IMR-90 (cell line): ENCODE measurements around the gene USP9X. TPM values are rescaled to one million over a fixed set of nuclear protein-coding genes. Genes with fewer than 3 reads are reported as not detected.

ENCODE experiments used
- ATAC-seq: fragments of 200-7000 bp; cut with Tn5 transposase; 2 replicates; pipeline ENCODE4 v1.9.1; 2020; ENCODE audit warnings: low read depth, mild to moderate bottlenecking, moderate library complexity
- BruUV-seq: library from RNA; stranded (reverse); fragments of 400-500 nt; replicated peaks from 2 replicates; lab custom pipeline; 2021; lab: Mats Ljungman, UMichigan
- CTCF ChIA-PET: fragments of 300-600 bp; formaldehyde crosslinking; extraction: SDS; loops from one replicate; lab custom pipeline; 2021; ENCODE audit warnings: antibody characterized with exemption; lab: Yijun Ruan, JAX
- POLR2A ChIA-PET: fragments of 300-600 bp; sonication (Branson Sonifier 250); formaldehyde crosslinking; loops from one replicate; lab custom pipeline; 2022; ENCODE audit warnings: antibody characterized with exemption; ENCODE audit not compliant: unreplicated experiment; lab: Charles Lee
- DNase-seq: peaks from one replicate; pipeline ENCODE4 v3.0.0; 2013
- H2AFZ ChIP-seq: replicated peaks from 2 replicates; pipeline ENCODE3; 2013; ENCODE audit warnings: low read length, mild to moderate bottlenecking; ENCODE audit not compliant: poor library complexity
- H2AK5ac ChIP-seq: 2 replicates; pipeline ENCODE4 v1.6.1; 2013; ENCODE audit warnings: low read depth, low read length, inconsistent platforms
- H2AK9ac ChIP-seq: replicated peaks from 2 replicates; pipeline ENCODE3; 2013; ENCODE audit warnings: mild to moderate bottlenecking, low read depth, low read length, moderate library complexity; ENCODE audit not compliant: poor library complexity
- H2BK120ac ChIP-seq: 2 replicates; pipeline ENCODE4 v1.6.1; 2013; ENCODE audit warnings: low read depth, low read length, inconsistent platforms
- H2BK15ac ChIP-seq: 3 replicates; pipeline ENCODE4 v1.6.1; 2013; ENCODE audit warnings: low read depth, low read length, inconsistent platforms
- H2BK20ac ChIP-seq: 2 replicates; pipeline ENCODE4 v1.6.1; 2013; ENCODE audit warnings: low read depth, mild to moderate bottlenecking, inconsistent platforms, low read length, moderate library complexity
- H2BK5ac ChIP-seq: 2 replicates; pipeline ENCODE4 v1.6.1; 2013; ENCODE audit warnings: mild to moderate bottlenecking, low read depth, low read length, inconsistent platforms; ENCODE audit not compliant: poor library complexity, severe bottlenecking
- H3K14ac ChIP-seq: replicated peaks from 2 replicates; pipeline ENCODE4 v1.6.1; 2013; ENCODE audit warnings: low read depth, low read length, inconsistent platforms
- H3K18ac ChIP-seq: 2 replicates; pipeline ENCODE4 v1.6.1; 2013; ENCODE audit warnings: low read depth, low read length, control low read depth
- H3K23ac ChIP-seq: 2 replicates; pipeline ENCODE4 v1.6.1; 2013; ENCODE audit warnings: low read depth, low read length, inconsistent platforms
- H3K27ac ChIP-seq: 2 replicates; pipeline ENCODE4 v1.5.1; 2013; ENCODE audit warnings: mild to moderate bottlenecking, control low read depth, low read length; ENCODE audit not compliant: insufficient read depth
- H3K27me3 ChIP-seq: 2 replicates; pipeline ENCODE4 v1.6.1; 2013; ENCODE audit warnings: low read length; ENCODE audit not compliant: control insufficient read depth, insufficient read depth
- H3K36me3 ChIP-seq: 2 replicates; pipeline ENCODE4 v1.6.1; 2013; ENCODE audit warnings: low read length, mixed read lengths; ENCODE audit not compliant: control insufficient read depth, insufficient read depth
- H3K4ac ChIP-seq: 2 replicates; pipeline ENCODE4 v1.6.1; 2013; ENCODE audit warnings: low read depth, low read length, inconsistent platforms
- H3K4me1 ChIP-seq: 2 replicates; pipeline ENCODE4 v1.6.1; 2013; ENCODE audit warnings: low read length, mixed read lengths; ENCODE audit not compliant: control insufficient read depth, insufficient read depth
- H3K4me2 ChIP-seq: 2 replicates; pipeline ENCODE4 v1.6.1; 2013; ENCODE audit warnings: low read depth, mild to moderate bottlenecking, control low read depth, low read length, moderate library complexity
- H3K4me3 ChIP-seq: 2 replicates; pipeline ENCODE4 v1.5.1; 2013; ENCODE audit warnings: low read depth, mild to moderate bottlenecking, control low read depth, low read length, moderate library complexity; ENCODE audit not compliant: insufficient read depth
- H3K56ac ChIP-seq: 2 replicates; pipeline ENCODE4 v1.6.1; 2013; ENCODE audit warnings: low read length, inconsistent platforms; ENCODE audit not compliant: insufficient read depth; ENCODE audit errors: extremely low read depth
- H3K79me1 ChIP-seq, 2 experiments: 2 replicates each; pipeline ENCODE4 v1.6.1; 2013; ENCODE audit warnings: low read length in 2 of 2, inconsistent platforms in 1 of 2, low read depth in 1 of 2
- H3K9ac ChIP-seq: 2 replicates; pipeline ENCODE4 v1.6.1; 2013; ENCODE audit warnings: low read depth, low read length, control low read depth
- H3K9me1 ChIP-seq: 2 replicates; pipeline ENCODE4 v1.6.1; 2013; ENCODE audit warnings: low read length, inconsistent platforms; ENCODE audit not compliant: insufficient read depth
- H3K9me3 ChIP-seq: 2 replicates; pipeline ENCODE4 v1.6.1; 2013; ENCODE audit warnings: low read length; ENCODE audit not compliant: control insufficient read depth, insufficient read depth
- H4K20me1 ChIP-seq: 2 replicates; pipeline ENCODE4 v1.6.1; 2013; ENCODE audit warnings: low read length, inconsistent platforms; ENCODE audit not compliant: insufficient read depth
- H4K5ac ChIP-seq: 2 replicates; pipeline ENCODE4 v1.6.1; 2013; ENCODE audit warnings: mild to moderate bottlenecking, low read depth, low read length, control low read depth
- H4K8ac ChIP-seq, 2 experiments: 2 replicates each; pipeline ENCODE4 v1.6.1; 2013; ENCODE audit warnings: low read depth in 2 of 2, low read length in 2 of 2, control low read depth in 1 of 2, inconsistent platforms in 1 of 2
- H4K91ac ChIP-seq: 2 replicates; pipeline ENCODE4 v1.6.1; 2013; ENCODE audit warnings: low read depth, low read length, inconsistent platforms; ENCODE audit not compliant: insufficient read depth
- BHLHE40 ChIP-seq: fragments of 150-350 bp; IDR thresholded peaks from 2 replicates; pipeline ENCODE4 v1.6.1; 2016; ENCODE audit warnings: mild to moderate bottlenecking, low read depth, low read length
- CEBPB ChIP-seq: IDR thresholded peaks from 2 replicates; pipeline ENCODE4 v1.6.1; 2012; ENCODE audit warnings: low read depth, low read length, improper control_type of control experiment
- CHD1 ChIP-seq: IDR thresholded peaks from 2 replicates; pipeline ENCODE4 v1.6.1; 2012; ENCODE audit warnings: low read depth, low read length, improper control_type of control experiment
- FOS ChIP-seq: fragments of 150-350 bp; IDR thresholded peaks from 2 replicates; pipeline ENCODE4 v1.6.1; 2016; ENCODE audit warnings: low read depth, low read length
- MAFK ChIP-seq: IDR thresholded peaks from 2 replicates; pipeline ENCODE4 v1.6.1; 2012; ENCODE audit warnings: low read depth, low read length, improper control_type of control experiment
- MAZ ChIP-seq: IDR thresholded peaks from 2 replicates; pipeline ENCODE4 v1.6.1; 2012; ENCODE audit warnings: low read depth, mild to moderate bottlenecking, low read length, improper control_type of control experiment, moderate library complexity, borderline replicate concordance
- MXI1 ChIP-seq: IDR thresholded peaks from 2 replicates; pipeline ENCODE4 v1.6.1; 2012; ENCODE audit warnings: low read depth, mild to moderate bottlenecking, low read length, moderate library complexity, borderline replicate concordance
- NFE2L2 ChIP-seq: fragments of 150-350 bp; IDR thresholded peaks from 2 replicates; pipeline ENCODE4 v1.6.1; 2016; ENCODE audit warnings: low read depth, mild to moderate bottlenecking, low read length
- POLR2A ChIP-seq: IDR thresholded peaks from 2 replicates; pipeline ENCODE4 v1.6.1; 2012; ENCODE audit warnings: mild to moderate bottlenecking, low read depth, low read length
- RAD21 ChIP-seq: IDR thresholded peaks from 2 replicates; pipeline ENCODE4 v1.6.1; 2012; ENCODE audit warnings: low read length, improper control_type of control experiment
- RCOR1 ChIP-seq: IDR thresholded peaks from 2 replicates; pipeline ENCODE4 v1.6.1; 2012; ENCODE audit warnings: mild to moderate bottlenecking, low read length, improper control_type of control experiment; ENCODE audit not compliant: insufficient replicate concordance
- RFX5 ChIP-seq: IDR thresholded peaks from 2 replicates; pipeline ENCODE4 v1.8.0; 2012; ENCODE audit warnings: low read depth, mild to moderate bottlenecking, low read length, moderate library complexity
- SMC3 ChIP-seq: fragments of 150-350 bp; IDR thresholded peaks from 2 replicates; pipeline ENCODE4 v1.6.1; 2016; ENCODE audit warnings: low read depth, mild to moderate bottlenecking, antibody characterized with exemption, low read length, moderate library complexity
- WGBS, 2 experiments: methylation state at CpG; one replicate each; pipeline versions ENCODE4 v1.1.5 to v1.1.7; 2013; ENCODE audit warnings: missing lambda C conversion rate in 2 of 2; ENCODE audit not compliant: insufficient read length in 1 of 2; ENCODE audit errors: extremely low coverage in 2 of 2; 5-methylcytosine and 5-hydroxymethylcytosine counted together
- dilution Hi-C: fragments of 300-500 bp; cut with HindIII; formaldehyde crosslinking; loops from one replicate; pipeline ENCODE4 v1.14.3; 2018; ENCODE audit warnings: low sequenced_read_pairs; ENCODE audit not compliant: unreplicated experiment
- in situ Hi-C: fragments of 300-500 bp; cut with MboI; formaldehyde crosslinking; loops from 3 replicates; pipeline ENCODE4 v1.14.3; 2019; ENCODE audit warnings: low sequenced_read_pairs, inconsistent platforms, mixed read lengths
- intact Hi-C: fragments of 100-400 bp; cut with micrococcal nuclease; formaldehyde crosslinking; loops from 2 replicates; pipeline ENCODE4 v1.10.0; 2022
- polyA plus RNA-seq, 3 experiments: library from polyadenylated mRNA; depleted of rRNA; stranded (reverse); fragments of >200 nt; gene quantifications; 2 replicates each; pipeline ENCODE4 v1.2.3, GENCODE V29; 2012; ENCODE audit warnings: low replicate concordance in 1 of 3
- total RNA-seq: library from RNA; depleted of rRNA; stranded (reverse); fragments of >200 nt; gene quantifications from 2 replicates; pipeline ENCODE4 v1.2.3, GENCODE V29; 2012
- TF ChIP-seq, protein P1 (sequence below): conservative IDR thresholded peaks from 2 replicates; pipeline ENCODE4 v1.5.1; 2012; ENCODE audit warnings: mild to moderate bottlenecking, low read depth, low read length, improper control_type of control experiment
- TF ChIP-seq, protein P2 (sequence below): fragments of 150-350 bp; IDR thresholded peaks from 2 replicates; pipeline ENCODE4 v1.6.1; 2017; ENCODE audit warnings: mild to moderate bottlenecking, antibody characterized with exemption, low read length, low read depth

The USP9X gene
- total and polyA plus RNA-seq, 2 of the 4 experiments (the other 2 are of a cell fraction), result 17.5 to 104 TPM

DNA sequence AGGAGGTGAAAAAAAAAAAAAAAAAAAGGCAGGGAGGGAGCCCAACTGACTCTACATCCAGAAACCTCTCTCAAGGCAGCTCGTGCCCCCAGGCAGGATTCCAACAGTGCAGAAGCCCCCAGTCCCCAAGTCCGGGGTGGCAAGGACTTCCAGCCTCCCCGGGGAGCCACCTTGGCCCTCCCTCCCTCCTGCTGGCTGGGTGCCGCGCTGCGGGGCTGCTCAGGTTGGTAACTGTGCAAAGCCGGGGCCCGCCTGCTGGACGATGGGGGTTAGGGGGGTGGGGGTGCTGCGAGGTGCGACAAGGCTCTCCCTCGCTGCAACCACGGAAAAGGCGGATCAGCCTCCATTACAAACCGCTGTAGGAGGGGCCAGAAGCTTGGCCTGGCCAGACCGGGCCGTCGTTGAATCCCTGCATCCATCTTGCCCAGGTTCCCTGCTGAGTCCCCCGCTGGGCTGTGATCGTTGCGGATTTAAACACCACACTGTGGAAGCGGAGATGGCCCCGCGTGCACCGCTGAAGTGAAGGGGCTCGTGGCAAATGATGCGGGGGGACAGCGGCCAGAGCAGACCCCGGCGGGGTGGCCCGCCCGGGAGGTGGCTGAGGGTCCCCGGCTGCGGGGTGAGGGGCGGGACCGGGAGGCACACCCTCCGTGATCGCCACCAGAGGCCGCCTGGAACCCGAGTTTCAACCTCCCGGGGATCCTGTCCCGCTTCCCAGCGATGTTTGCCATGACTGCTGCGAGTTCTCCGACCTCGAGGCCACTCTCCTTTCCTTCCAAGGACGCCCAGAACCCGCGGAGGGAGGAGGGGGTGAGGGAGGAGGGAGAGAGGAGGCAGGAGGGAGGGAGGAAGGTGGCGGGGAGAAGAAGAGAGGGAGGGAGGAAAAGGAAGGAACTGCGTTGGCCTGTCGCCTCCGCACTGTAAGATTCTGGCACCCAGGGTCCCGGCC lies 190.7 kb downstream of the USP9X start:
- Histone ChIP-seq H2AK5ac (no peak overlapping the region), H2BK20ac (0 out of 2 replicates have a peak overlapping the region, but pooled peaks have one; percentile 8), H3K27ac (peak overlapping the region; percentile 57), H2BK120ac (peak overlapping the region; percentile 38; the same call in 1 of the 2 replicates), H3K4me1 (peaks cover 2% of the 10 kb centered on the region; the same call in 1 of the 2 replicates), H3K4ac (peak overlapping the region; percentile 81), H3K27me3 (peaks cover 3% of the 10 kb centered on the region; the same call in 1 of the 2 replicates), H3K56ac (peak overlapping the region; percentile 36; the same call in 1 of the 2 replicates), H3K4me2 (peak overlapping the region; percentile 81), H3K18ac (peak overlapping the region; percentile 5; the same call in 1 of the 2 replicates), H3K23ac (no peak overlapping the region), H3K79me1 (no peaks in the 10 kb centered on the region; a peak in 1 of 4 replicates), H2AFZ (peak overlapping the region; percentile 82), H4K20me1 (no peaks in the 10 kb centered on the region), H3K9me3 (no peaks in the 10 kb centered on the region), H4K91ac (peak overlapping the region; percentile 57; the same call in 1 of the 2 replicates), H2BK15ac (no peak overlapping the region), H4K8ac (peak overlapping the region; percentile 77 to 87; a peak in 3 of 4 replicates), H3K9me1 (no peaks in the 10 kb centered on the region), H2AK9ac (peak overlapping the region; percentile 46), H3K36me3 (no peaks in the 10 kb centered on the region), H3K14ac (no peak overlapping the region), H4K5ac (peak overlapping the region; percentile 64; the same call in 1 of the 2 replicates), H3K4me3 (peak overlapping the region; percentile 57), H2BK5ac (no peak overlapping the region), H3K9ac (peak overlapping the region; percentile 62)
- dilution Hi-C loops, result no loop called here
- ChIA-PET CTCF (no interaction called here), POLR2A (no interaction called here)
- no CpG with 5 or more reads among the region's 54 CpGs for WGBS, 2 experiments
- no TSS peak for BruUV-seq
- intact Hi-C loops, result loop anchor here (1.0 to 10.0 kb wide), 3 partner anchors 60 to 459 kb away; no protein-coding TSS in a partner anchor
- in situ Hi-C loops, result loop anchor here (25.0 kb wide), 1 partner anchor 486 kb away; no protein-coding TSS in a partner anchor
- DNase-seq, result peak; percentile 57
- peak; percentile 90 for ATAC-seq
- TF ChIP-seq MAZ (no peak), MAFK (no peak), SMC3 (peak; percentile 54), CHD1 (no peak), FOS (no peak), RAD21 (peak; percentile 75), BHLHE40 (no peak), MXI1 (no peak), NFE2L2 (no peak), CEBPB (no peak), POLR2A (no peak), RCOR1 (no peak), RFX5 (no peak)
- TF ChIP-seq, protein P1, sequence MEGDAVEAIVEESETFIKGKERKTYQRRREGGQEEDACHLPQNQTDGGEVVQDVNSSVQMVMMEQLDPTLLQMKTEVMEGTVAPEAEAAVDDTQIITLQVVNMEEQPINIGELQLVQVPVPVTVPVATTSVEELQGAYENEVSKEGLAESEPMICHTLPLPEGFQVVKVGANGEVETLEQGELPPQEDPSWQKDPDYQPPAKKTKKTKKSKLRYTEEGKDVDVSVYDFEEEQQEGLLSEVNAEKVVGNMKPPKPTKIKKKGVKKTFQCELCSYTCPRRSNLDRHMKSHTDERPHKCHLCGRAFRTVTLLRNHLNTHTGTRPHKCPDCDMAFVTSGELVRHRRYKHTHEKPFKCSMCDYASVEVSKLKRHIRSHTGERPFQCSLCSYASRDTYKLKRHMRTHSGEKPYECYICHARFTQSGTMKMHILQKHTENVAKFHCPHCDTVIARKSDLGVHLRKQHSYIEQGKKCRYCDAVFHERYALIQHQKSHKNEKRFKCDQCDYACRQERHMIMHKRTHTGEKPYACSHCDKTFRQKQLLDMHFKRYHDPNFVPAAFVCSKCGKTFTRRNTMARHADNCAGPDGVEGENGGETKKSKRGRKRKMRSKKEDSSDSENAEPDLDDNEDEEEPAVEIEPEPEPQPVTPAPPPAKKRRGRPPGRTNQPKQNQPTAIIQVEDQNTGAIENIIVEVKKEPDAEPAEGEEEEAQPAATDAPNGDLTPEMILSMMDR, result peak; percentile 60
- TF ChIP-seq, protein P2, sequence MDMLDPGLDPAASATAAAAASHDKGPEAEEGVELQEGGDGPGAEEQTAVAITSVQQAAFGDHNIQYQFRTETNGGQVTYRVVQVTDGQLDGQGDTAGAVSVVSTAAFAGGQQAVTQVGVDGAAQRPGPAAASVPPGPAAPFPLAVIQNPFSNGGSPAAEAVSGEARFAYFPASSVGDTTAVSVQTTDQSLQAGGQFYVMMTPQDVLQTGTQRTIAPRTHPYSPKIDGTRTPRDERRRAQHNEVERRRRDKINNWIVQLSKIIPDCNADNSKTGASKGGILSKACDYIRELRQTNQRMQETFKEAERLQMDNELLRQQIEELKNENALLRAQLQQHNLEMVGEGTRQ, result no peak
